ENCODE data around the gene VPS54. TPM values are rescaled to one million over a fixed set of nuclear protein-coding genes. Genes with fewer than 3 reads are reported as not detected.

The VPS54 gene
- total RNA-seq, 1 experiment from 2014 or later: 21.2 TPM

DNA sequence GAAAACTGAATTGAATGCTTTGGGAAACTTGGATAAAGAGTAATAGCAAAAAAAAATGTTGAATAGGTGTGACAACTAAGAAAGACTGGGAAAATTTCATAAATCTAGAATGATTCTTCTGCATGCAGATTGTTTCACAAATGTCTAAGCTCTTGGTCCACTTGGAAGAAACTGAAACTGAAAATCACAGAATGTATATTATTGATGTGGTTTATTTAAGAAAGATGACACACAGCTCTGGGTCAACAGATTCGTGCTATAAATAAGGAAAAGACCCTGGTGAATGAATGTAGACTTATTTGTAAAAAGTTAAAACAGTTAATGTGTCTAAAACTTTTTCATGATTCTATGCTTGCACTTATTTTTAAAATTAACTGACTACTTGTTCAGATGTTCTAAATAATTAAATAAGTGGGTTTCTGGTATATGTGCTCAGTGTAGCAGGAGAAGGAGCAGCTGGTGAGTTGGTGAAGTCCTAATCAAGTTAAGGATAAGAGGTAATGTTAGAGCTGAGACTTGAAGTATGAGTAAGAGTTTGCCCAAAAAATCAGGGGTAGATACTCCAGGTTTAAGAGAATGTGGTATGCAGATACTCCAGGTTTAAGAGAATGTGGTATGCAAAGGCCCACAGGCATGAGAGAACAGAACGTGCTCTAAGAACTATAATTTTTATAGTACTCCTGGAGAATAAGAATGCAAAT is 153.1 kb downstream of the VPS54 start:
- no peaks in the 10 kb centered on the region for H3K4me1 ChIP-seq (ENCODE audit: control insufficient read depth, insufficient read depth, low read length)
- intact Hi-C loops (cut with micrococcal nuclease; ENCODE audit: unreplicated experiment) (no loop called here), in situ Hi-C loops (cut with HindIII; ENCODE audit: low pct_unique_long_range_greater_than_20kb, low sequenced_read_pairs) (no loop called here)
- H3K9me3 ChIP-seq (ENCODE audit: control insufficient read depth, insufficient read depth, low read depth, low read length): no peaks in the 10 kb centered on the region
- H3K4me3 ChIP-seq (ENCODE audit: low read depth in 2 of 2, low read length in 2 of 2): no peak overlapping the region
- H3K27ac ChIP-seq (ENCODE audit: low read length): no peak overlapping the region
- H3K36me3 ChIP-seq (ENCODE audit: control insufficient read depth, insufficient read depth, low read length): peaks cover 12% of the 10 kb centered on the region
- TF ChIP-seq, protein P1, sequence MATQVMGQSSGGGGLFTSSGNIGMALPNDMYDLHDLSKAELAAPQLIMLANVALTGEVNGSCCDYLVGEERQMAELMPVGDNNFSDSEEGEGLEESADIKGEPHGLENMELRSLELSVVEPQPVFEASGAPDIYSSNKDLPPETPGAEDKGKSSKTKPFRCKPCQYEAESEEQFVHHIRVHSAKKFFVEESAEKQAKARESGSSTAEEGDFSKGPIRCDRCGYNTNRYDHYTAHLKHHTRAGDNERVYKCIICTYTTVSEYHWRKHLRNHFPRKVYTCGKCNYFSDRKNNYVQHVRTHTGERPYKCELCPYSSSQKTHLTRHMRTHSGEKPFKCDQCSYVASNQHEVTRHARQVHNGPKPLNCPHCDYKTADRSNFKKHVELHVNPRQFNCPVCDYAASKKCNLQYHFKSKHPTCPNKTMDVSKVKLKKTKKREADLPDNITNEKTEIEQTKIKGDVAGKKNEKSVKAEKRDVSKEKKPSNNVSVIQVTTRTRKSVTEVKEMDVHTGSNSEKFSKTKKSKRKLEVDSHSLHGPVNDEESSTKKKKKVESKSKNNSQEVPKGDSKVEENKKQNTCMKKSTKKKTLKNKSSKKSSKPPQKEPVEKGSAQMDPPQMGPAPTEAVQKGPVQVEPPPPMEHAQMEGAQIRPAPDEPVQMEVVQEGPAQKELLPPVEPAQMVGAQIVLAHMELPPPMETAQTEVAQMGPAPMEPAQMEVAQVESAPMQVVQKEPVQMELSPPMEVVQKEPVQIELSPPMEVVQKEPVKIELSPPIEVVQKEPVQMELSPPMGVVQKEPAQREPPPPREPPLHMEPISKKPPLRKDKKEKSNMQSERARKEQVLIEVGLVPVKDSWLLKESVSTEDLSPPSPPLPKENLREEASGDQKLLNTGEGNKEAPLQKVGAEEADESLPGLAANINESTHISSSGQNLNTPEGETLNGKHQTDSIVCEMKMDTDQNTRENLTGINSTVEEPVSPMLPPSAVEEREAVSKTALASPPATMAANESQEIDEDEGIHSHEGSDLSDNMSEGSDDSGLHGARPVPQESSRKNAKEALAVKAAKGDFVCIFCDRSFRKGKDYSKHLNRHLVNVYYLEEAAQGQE (IDR thresholded peaks at IDR 0.05; ENCODE audit: insufficient read depth in 1 of 2, low read depth in 2 of 2, low read length in 1 of 2): no peak
- no peak for TF ChIP-seq POLR2AphosphoS5 (IDR thresholded peaks at IDR 0.05; ENCODE audit: low read depth, low read length)
- TF ChIP-seq SIN3A (IDR thresholded peaks at IDR 0.05; ENCODE audit: borderline replicate concordance, insufficient read depth, low read depth, low read length): no peak
- no peak for TF ChIP-seq TCF7L2 (IDR thresholded peaks at IDR 0.05; ENCODE audit: low read depth, low read length)
- TF ChIP-seq, protein P2, sequence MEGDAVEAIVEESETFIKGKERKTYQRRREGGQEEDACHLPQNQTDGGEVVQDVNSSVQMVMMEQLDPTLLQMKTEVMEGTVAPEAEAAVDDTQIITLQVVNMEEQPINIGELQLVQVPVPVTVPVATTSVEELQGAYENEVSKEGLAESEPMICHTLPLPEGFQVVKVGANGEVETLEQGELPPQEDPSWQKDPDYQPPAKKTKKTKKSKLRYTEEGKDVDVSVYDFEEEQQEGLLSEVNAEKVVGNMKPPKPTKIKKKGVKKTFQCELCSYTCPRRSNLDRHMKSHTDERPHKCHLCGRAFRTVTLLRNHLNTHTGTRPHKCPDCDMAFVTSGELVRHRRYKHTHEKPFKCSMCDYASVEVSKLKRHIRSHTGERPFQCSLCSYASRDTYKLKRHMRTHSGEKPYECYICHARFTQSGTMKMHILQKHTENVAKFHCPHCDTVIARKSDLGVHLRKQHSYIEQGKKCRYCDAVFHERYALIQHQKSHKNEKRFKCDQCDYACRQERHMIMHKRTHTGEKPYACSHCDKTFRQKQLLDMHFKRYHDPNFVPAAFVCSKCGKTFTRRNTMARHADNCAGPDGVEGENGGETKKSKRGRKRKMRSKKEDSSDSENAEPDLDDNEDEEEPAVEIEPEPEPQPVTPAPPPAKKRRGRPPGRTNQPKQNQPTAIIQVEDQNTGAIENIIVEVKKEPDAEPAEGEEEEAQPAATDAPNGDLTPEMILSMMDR (IDR thresholded peaks at IDR 0.05): no peak
- CTCF ChIA-PET: interaction anchor here (0.8 kb wide), 1 partner anchor 178 kb away, joined by 3 read pairs; no protein-coding TSS in a partner anchor
- no peak for DNase-seq (ENCODE audit: low read depth, low spot score)
- POLR2A ChIA-PET: no interaction called here
- H3K27me3 ChIP-seq (ENCODE audit: control insufficient read depth, insufficient read depth, low read length): no peaks in the 10 kb centered on the region
- BruUV-seq (replicated peaks): no TSS peak
- no peak for ATAC-seq

DNA sequence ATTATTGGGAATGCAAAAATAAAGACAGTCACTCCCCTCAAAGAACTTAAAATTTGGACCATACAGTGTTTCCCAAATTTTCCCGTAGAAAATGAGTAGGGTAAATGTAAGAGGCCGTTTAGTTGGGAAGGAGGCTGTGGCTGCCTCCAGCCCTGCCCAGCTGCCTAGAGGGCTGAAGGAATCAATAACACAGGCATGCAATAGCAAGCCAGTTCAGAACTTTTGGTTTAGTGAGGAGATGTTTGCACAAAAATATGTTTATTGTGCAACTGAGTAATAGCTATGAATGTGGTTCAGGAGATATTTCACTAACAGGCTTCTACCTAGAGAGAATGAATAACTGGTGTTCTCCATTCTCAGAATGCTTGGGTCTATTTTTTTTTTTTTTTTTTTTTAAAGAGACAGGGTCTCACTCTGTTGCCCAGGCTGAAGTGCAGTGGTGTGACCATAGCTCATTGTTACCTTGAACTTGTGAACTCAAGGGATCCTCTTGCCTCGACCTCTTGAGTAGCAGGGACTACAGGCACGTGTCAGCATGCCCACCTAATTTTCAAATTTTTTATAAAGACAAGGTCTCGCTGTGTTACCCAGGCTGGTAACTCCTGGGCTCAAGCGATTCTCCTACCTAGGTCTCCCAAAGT is 153.9 kb downstream of the VPS54 start:
- DNase-seq (ENCODE audit: low read depth, low spot score): no peak
- Histone ChIP-seq H3K4me3 (ENCODE audit: low read depth in 2 of 2, low read length in 2 of 2) (no peak overlapping the region), H3K27ac (ENCODE audit: low read length) (no peak overlapping the region), H3K27me3 (ENCODE audit: control insufficient read depth, insufficient read depth, low read length) (no peaks in the 10 kb centered on the region), H3K4me1 (ENCODE audit: control insufficient read depth, insufficient read depth, low read length) (no peaks in the 10 kb centered on the region), H3K9me3 (ENCODE audit: control insufficient read depth, insufficient read depth, low read depth, low read length) (no peaks in the 10 kb centered on the region), H3K36me3 (ENCODE audit: control insufficient read depth, insufficient read depth, low read length) (peaks cover 12% of the 10 kb centered on the region)
- intact Hi-C loops (cut with micrococcal nuclease; ENCODE audit: unreplicated experiment): no loop called here
- in situ Hi-C loops (cut with HindIII; ENCODE audit: low pct_unique_long_range_greater_than_20kb, low sequenced_read_pairs): no loop called here
- POLR2A ChIA-PET: interaction anchor here (0.7 kb wide), 1 partner anchor 266 kb away, joined by 6 read pairs; no protein-coding TSS in a partner anchor
- no peak for ATAC-seq
- no TSS peak for BruUV-seq (replicated peaks)
- TF ChIP-seq, protein P2 (IDR thresholded peaks at IDR 0.05): no peak
- CTCF ChIA-PET: no interaction called here
